Nephron progenitor cell (in vitro differentiated cells): ENCODE data around the gene AGBL4.
"Not testable (repeated sequence)": the region's sequence is repeated elsewhere in the genome, so short reads cannot be mapped to it uniquely, and the experiment has no call there.

Experiments used
- DNase-seq: peaks from one replicate; pipeline ENCODE4 v3.0.0; 2021
- H3K27ac Mint-ChIP-seq: 2 replicates; pipeline ENCODE4 v1.8.0; 2021; ENCODE audit warnings: mild to moderate bottlenecking, moderate library complexity, mixed read lengths
- H3K27me3 Mint-ChIP-seq: 2 replicates; pipeline ENCODE4 v1.8.0; 2021; ENCODE audit warnings: mild to moderate bottlenecking, low read depth, mixed read lengths; ENCODE audit not compliant: poor library complexity
- H3K36me3 Mint-ChIP-seq: 2 replicates; pipeline ENCODE4 v1.8.0; 2021; ENCODE audit warnings: low read depth, mixed read lengths
- H3K4me1 Mint-ChIP-seq: 2 replicates; pipeline ENCODE4 v1.8.0; 2021; ENCODE audit warnings: mixed read lengths
- H3K4me3 Mint-ChIP-seq: 2 replicates; pipeline ENCODE4 v1.8.0; 2021; ENCODE audit warnings: mild to moderate bottlenecking, moderate library complexity, mixed read lengths
- H3K9me3 Mint-ChIP-seq: 2 replicates; pipeline ENCODE4 v1.8.0; 2021; ENCODE audit warnings: mild to moderate bottlenecking, moderate library complexity, mixed read lengths
- TF ChIP-seq, protein P1 (sequence below): fragments of 200-600 bp; sonication (generic); IDR thresholded peaks from 2 replicates; pipeline ENCODE4 v1.5.0; 2021; ENCODE audit warnings: antibody characterized with exemption

AGBL4 gene

DNA sequence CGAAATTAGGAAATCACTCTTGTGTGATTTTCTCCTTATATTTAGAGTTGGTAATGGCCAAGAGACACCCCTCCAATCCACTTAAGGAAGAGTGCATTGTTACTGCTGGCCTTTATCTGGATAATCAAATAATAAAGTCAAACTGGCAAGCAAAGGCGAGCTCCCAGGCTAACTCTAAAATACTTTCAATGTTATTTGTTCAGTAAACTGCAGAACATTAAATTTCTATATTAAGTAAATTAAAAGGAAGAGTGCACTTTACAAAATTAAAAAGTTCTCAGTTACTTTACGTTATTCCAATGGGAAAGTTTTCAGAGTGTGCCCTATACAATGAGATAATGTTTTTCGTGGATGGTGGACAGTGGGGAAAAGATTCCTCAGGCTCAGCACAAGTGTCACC, 684.7 kb downstream of the AGBL4 start:
- H3K9me3 Mint-ChIP-seq, result peaks cover 75% of the 10 kb centered on the region
- H3K4me3 Mint-ChIP-seq, result no peak overlapping the region
- no peak overlapping the region for H3K27ac Mint-ChIP-seq
- TF ChIP-seq, protein P1, sequence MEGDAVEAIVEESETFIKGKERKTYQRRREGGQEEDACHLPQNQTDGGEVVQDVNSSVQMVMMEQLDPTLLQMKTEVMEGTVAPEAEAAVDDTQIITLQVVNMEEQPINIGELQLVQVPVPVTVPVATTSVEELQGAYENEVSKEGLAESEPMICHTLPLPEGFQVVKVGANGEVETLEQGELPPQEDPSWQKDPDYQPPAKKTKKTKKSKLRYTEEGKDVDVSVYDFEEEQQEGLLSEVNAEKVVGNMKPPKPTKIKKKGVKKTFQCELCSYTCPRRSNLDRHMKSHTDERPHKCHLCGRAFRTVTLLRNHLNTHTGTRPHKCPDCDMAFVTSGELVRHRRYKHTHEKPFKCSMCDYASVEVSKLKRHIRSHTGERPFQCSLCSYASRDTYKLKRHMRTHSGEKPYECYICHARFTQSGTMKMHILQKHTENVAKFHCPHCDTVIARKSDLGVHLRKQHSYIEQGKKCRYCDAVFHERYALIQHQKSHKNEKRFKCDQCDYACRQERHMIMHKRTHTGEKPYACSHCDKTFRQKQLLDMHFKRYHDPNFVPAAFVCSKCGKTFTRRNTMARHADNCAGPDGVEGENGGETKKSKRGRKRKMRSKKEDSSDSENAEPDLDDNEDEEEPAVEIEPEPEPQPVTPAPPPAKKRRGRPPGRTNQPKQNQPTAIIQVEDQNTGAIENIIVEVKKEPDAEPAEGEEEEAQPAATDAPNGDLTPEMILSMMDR, result no peak
- H3K36me3 Mint-ChIP-seq, result no peaks in the 10 kb centered on the region
- H3K27me3 Mint-ChIP-seq, result peaks cover 5% of the 10 kb centered on the region
- no peak for DNase-seq
- H3K4me1 Mint-ChIP-seq, result no peaks in the 10 kb centered on the region

DNA sequence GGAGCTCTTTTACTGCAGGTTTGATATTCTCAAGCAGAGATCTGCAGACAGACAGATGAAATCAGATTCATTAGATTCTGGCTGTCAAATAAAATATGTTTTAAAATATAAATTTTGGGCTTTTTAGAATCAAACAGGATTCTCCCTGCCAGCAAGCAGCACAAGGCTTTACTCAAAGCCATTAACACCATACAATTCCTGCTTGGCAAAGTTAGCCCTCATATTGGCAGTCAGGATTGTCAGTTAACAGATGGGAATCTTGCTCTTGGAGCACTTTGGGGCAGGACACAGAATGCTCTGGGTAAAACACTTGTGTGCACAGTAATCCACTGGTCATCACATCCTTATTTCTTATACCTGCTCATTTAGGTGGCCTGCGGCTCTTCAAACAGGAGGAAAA, 686.5 kb downstream of the AGBL4 start:
- Mint-ChIP-seq H3K4me1 (no peaks in the 10 kb centered on the region), H3K27me3 (peaks cover 5% of the 10 kb centered on the region), H3K36me3 (no peaks in the 10 kb centered on the region), H3K4me3 (no peak overlapping the region), H3K27ac (no peak overlapping the region), H3K9me3 (peaks cover 70% of the 10 kb centered on the region)
- no peak for DNase-seq
- TF ChIP-seq, protein P1, result no peak

GRCh38 chr1:49333906-49334305, 689.8 kb downstream of the AGBL4 start:
- no peaks in the 10 kb centered on the region for H3K36me3 Mint-ChIP-seq

GRCh38 chr1:49331066-49331852, 692.5 kb downstream of the AGBL4 start:
- Mint-ChIP-seq H3K4me3 (no peak overlapping the region), H3K36me3 (no peaks in the 10 kb centered on the region), H3K27me3 (no peaks in the 10 kb centered on the region), H3K27ac (no peak overlapping the region), H3K9me3 (peaks cover 77% of the 10 kb centered on the region), H3K4me1 (no peaks in the 10 kb centered on the region)
- DNase-seq, result no peak
- TF ChIP-seq, protein P1, result no peak

More at GRCh38 chr1:49333906-49334305, 689.8 kb downstream of the AGBL4 start:
- DNase-seq, result no peak
- Mint-ChIP-seq H3K4me3 (no peak overlapping the region), H3K27me3 (peaks cover 5% of the 10 kb centered on the region), H3K9me3 (peaks cover 73% of the 10 kb centered on the region), H3K4me1 (no peaks in the 10 kb centered on the region), H3K27ac (no peak overlapping the region)
- TF ChIP-seq, protein P1, result no peak

- H3K4me3 Mint-ChIP-seq, result no peak overlapping the region
- TF ChIP-seq, protein P1, result no peak
- no peaks in the 10 kb centered on the region for H3K27me3 Mint-ChIP-seq
- H3K27ac Mint-ChIP-seq, result no peak overlapping the region
- peaks cover 87% of the 10 kb centered on the region for H3K9me3 Mint-ChIP-seq
- DNase-seq, result no peak
- no peaks in the 10 kb centered on the region for H3K36me3 Mint-ChIP-seq
- H3K4me1 Mint-ChIP-seq, result no peaks in the 10 kb centered on the region
These were observed 699.7 kb downstream of the AGBL4 start for GRCh38 chr1:49323925-49324540.

DNA sequence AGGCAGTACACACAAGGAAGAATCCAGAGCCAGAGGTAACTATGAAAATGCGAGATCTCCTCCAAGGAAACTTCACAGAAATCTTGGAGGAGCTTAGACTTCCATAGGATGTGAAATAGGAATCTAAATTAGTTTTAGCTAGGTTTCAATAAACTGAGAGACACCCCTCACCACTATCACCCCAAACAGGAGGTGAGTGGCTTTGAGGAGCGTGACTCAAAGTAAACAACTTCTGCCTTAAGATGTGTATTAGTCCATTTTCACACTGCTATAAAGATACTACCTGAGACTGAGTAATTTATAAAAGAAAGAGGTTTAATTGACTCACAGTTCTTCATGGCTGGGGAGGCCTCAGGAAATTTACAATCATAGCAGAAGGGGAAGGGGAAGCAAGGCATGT, 703.3 kb downstream of the AGBL4 start:
- DNase-seq, H3K4me3 Mint-ChIP-seq, H3K36me3 Mint-ChIP-seq, H3K27me3 Mint-ChIP-seq, H3K27ac Mint-ChIP-seq, H3K4me1 Mint-ChIP-seq: not testable (repeated sequence)
- H3K9me3 Mint-ChIP-seq, result peaks cover 76% of the 10 kb centered on the region
